Endothelial cell (in vitro differentiated cells): ENCODE measurements around the gene ADA. TPM values are rescaled to one million over a fixed set of nuclear protein-coding genes. Genes with fewer than 3 reads are reported as not detected.

Experiments
- DNase-seq: peaks from one replicate; pipeline ENCODE4 v3.0.0; 2021; ENCODE audit warnings: low spot score
- H3K27ac Mint-ChIP-seq: one replicate; pipeline ENCODE4 v1.8.0; 2021; ENCODE audit warnings: mixed read lengths, inconsistent platforms; ENCODE audit not compliant: unreplicated experiment
- H3K27me3 Mint-ChIP-seq: one replicate; pipeline ENCODE4 v1.8.0; 2021; ENCODE audit warnings: mild to moderate bottlenecking, moderate library complexity, mixed read lengths, inconsistent platforms; ENCODE audit not compliant: unreplicated experiment
- H3K36me3 Mint-ChIP-seq: one replicate; pipeline ENCODE4 v1.8.0; 2021; ENCODE audit warnings: mild to moderate bottlenecking, low read depth, mixed read lengths, inconsistent platforms; ENCODE audit not compliant: unreplicated experiment
- H3K4me1 Mint-ChIP-seq: one replicate; pipeline ENCODE4 v1.8.0; 2021; ENCODE audit warnings: mild to moderate bottlenecking, mixed read lengths, inconsistent platforms; ENCODE audit not compliant: unreplicated experiment
- H3K4me3 Mint-ChIP-seq: one replicate; pipeline ENCODE4 v1.8.0; 2021; ENCODE audit warnings: mild to moderate bottlenecking, mixed read lengths, inconsistent platforms; ENCODE audit not compliant: unreplicated experiment
- H3K9me3 Mint-ChIP-seq: one replicate; pipeline ENCODE4 v1.8.0; 2021; ENCODE audit warnings: mixed read lengths, inconsistent platforms; ENCODE audit not compliant: unreplicated experiment
- CTCF ChIP-seq: fragments of 200-600 bp; sonication (generic); IDR thresholded peaks from one replicate; pipeline ENCODE4 v1.5.0; 2021; ENCODE audit warnings: antibody characterized with exemption; ENCODE audit not compliant: unreplicated experiment
- total RNA-seq: library from RNA; stranded (reverse); fragmentation: NEBNext Ultra II Directional; extraction: Animal tissue kit (Norgen Biotek cat#: 25700); gene quantifications from one replicate; pipeline ENCODE4 v1.2.1, GENCODE V29; 2021; ENCODE audit not compliant: unreplicated experiment

ADA gene
- total RNA-seq, 1 donor from 2014 or later = 137 TPM

- Mint-ChIP-seq H3K36me3 (peaks cover 39% of the 10 kb centered on the region), H3K9me3 (no peaks in the 10 kb centered on the region), H3K4me1 (no peaks in the 10 kb centered on the region), H3K4me3 (no peak overlapping the region), H3K27ac (peak overlapping the region; percentile 20), H3K27me3 (peaks cover 3% of the 10 kb centered on the region)
- DNase-seq = no peak
- no peak for TF ChIP-seq CTCF
Measured at GRCh38 chr20:44633187-44633810, 18.2 kb downstream of the ADA start.

GRCh38 chr20:44632103-44632752, 19.3 kb downstream of the ADA start:
- Mint-ChIP-seq H3K4me3 (peak overlapping the region; percentile 44), H3K4me1 (no peaks in the 10 kb centered on the region), H3K27me3 (peaks cover 8% of the 10 kb centered on the region), H3K9me3 (no peaks in the 10 kb centered on the region), H3K27ac (no peak overlapping the region), H3K36me3 (peaks cover 45% of the 10 kb centered on the region)
- TF ChIP-seq CTCF = no peak
- DNase-seq = no peak

- no peaks in the 10 kb centered on the region for H3K4me1 Mint-ChIP-seq
- no peak for DNase-seq
- no peak for TF ChIP-seq CTCF
- H3K9me3 Mint-ChIP-seq = no peaks in the 10 kb centered on the region
- no peak overlapping the region for H3K4me3 Mint-ChIP-seq
- peaks cover 35% of the 10 kb centered on the region for H3K36me3 Mint-ChIP-seq
- no peak overlapping the region for H3K27ac Mint-ChIP-seq
- H3K27me3 Mint-ChIP-seq = peaks cover 11% of the 10 kb centered on the region
Measured at GRCh38 chr20:44630297-44630696, 21.2 kb downstream of the ADA start.

- Mint-ChIP-seq H3K27ac (no peak overlapping the region), H3K9me3 (no peaks in the 10 kb centered on the region), H3K36me3 (peaks cover 39% of the 10 kb centered on the region), H3K4me3 (no peak overlapping the region), H3K4me1 (no peaks in the 10 kb centered on the region), H3K27me3 (peaks cover 11% of the 10 kb centered on the region)
- no peak for DNase-seq
- TF ChIP-seq CTCF = no peak
Measured at GRCh38 chr20:44629542-44629941, 22.0 kb downstream of the ADA start.

GRCh38 chr20:44629017-44629385, 22.5 kb downstream of the ADA start:
- no peak for DNase-seq
- no peaks in the 10 kb centered on the region for H3K9me3 Mint-ChIP-seq
- H3K36me3 Mint-ChIP-seq = peaks cover 35% of the 10 kb centered on the region
- no peak overlapping the region for H3K27ac Mint-ChIP-seq
- peaks cover 11% of the 10 kb centered on the region for H3K27me3 Mint-ChIP-seq
- H3K4me1 Mint-ChIP-seq = no peaks in the 10 kb centered on the region
- H3K4me3 Mint-ChIP-seq = no peak overlapping the region
- TF ChIP-seq CTCF = no peak
